ENCODE data around the gene HOXA13. TPM values are rescaled to one million over a fixed set of nuclear protein-coding genes. Genes with fewer than 3 reads are reported as not detected.

The HOXA13 gene
- total RNA-seq, 2 donors from 2014 or later = not detected

DNA sequence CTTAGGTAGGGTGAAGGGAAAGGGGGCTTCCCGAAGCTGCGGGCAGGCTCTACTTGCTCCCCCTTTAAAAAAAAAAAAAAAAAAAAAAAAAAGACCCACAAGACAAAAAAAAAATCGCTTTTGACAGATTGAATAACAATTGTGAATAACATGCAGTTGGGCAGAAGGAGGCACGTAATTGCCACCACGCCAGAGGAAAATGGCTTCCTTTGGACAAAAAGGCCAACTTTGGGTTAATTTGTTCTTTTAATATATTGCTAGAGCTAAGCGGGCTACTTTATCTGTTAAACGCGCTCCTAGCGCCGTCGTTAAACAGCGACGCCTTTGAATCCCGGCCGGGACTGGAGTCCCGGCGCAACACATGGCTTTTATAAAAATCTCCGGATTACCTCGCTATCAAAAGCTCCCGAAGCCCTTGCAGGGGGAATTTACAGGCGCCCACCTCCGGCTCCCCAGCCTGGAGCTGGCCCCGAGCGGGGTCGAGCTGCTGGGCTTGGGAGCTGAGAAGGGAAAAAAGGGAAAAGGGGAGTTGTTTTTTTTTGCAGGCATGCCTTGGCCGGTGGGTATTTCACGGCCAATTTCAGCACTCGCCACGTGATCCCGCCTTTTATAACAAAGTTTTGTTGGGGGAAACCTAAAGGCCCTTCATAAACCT is 16.1 kb downstream of the HOXA13 start:
- Mint-ChIP-seq H3K27ac (no peak overlapping the region), H3K4me3 (peak overlapping the region; percentile 46), H3K36me3 (ENCODE audit: low read depth) (no peaks in the 10 kb centered on the region), H3K9me3 (peaks cover 4% of the 10 kb centered on the region), H3K27me3 (ENCODE audit: insufficient read depth) (peaks cover 100% of the 10 kb centered on the region), H3K4me1 (peaks cover 26% of the 10 kb centered on the region)
- 2 to 4% methylated on average over 26 to 28 of the region's 30 CpGs for WGBS, 2 experiments (ENCODE audit: insufficient coverage in 1 of 2, insufficient read length in 1 of 2)
- Histone ChIP-seq H3K27me3 (ENCODE audit: control insufficient read depth, insufficient read depth, low read length, poor library complexity, severe bottlenecking) (peaks cover 100% of the 10 kb centered on the region), H3K4me3 (ENCODE audit: low read length) (peak overlapping the region; percentile 77), H3K36me3 (ENCODE audit: control insufficient read depth, insufficient read depth, low read length) (no peaks in the 10 kb centered on the region), H3K9me3 (ENCODE audit: control insufficient read depth, low read length) (no peaks in the 10 kb centered on the region), H3K27ac (ENCODE audit: low read depth, low read length) (no peak overlapping the region), H3K9ac (ENCODE audit: extremely low read depth, low read length, poor library complexity, severe bottlenecking) (no peak overlapping the region), H3K4me1 (ENCODE audit: control insufficient read depth, insufficient read depth, low read length) (peaks cover 12% of the 10 kb centered on the region)
- TF ChIP-seq, protein P1, sequence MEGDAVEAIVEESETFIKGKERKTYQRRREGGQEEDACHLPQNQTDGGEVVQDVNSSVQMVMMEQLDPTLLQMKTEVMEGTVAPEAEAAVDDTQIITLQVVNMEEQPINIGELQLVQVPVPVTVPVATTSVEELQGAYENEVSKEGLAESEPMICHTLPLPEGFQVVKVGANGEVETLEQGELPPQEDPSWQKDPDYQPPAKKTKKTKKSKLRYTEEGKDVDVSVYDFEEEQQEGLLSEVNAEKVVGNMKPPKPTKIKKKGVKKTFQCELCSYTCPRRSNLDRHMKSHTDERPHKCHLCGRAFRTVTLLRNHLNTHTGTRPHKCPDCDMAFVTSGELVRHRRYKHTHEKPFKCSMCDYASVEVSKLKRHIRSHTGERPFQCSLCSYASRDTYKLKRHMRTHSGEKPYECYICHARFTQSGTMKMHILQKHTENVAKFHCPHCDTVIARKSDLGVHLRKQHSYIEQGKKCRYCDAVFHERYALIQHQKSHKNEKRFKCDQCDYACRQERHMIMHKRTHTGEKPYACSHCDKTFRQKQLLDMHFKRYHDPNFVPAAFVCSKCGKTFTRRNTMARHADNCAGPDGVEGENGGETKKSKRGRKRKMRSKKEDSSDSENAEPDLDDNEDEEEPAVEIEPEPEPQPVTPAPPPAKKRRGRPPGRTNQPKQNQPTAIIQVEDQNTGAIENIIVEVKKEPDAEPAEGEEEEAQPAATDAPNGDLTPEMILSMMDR (conservative IDR thresholded peaks at IDR 0.05) = no peak
- peak; percentile 71 for DNase-seq

DNA sequence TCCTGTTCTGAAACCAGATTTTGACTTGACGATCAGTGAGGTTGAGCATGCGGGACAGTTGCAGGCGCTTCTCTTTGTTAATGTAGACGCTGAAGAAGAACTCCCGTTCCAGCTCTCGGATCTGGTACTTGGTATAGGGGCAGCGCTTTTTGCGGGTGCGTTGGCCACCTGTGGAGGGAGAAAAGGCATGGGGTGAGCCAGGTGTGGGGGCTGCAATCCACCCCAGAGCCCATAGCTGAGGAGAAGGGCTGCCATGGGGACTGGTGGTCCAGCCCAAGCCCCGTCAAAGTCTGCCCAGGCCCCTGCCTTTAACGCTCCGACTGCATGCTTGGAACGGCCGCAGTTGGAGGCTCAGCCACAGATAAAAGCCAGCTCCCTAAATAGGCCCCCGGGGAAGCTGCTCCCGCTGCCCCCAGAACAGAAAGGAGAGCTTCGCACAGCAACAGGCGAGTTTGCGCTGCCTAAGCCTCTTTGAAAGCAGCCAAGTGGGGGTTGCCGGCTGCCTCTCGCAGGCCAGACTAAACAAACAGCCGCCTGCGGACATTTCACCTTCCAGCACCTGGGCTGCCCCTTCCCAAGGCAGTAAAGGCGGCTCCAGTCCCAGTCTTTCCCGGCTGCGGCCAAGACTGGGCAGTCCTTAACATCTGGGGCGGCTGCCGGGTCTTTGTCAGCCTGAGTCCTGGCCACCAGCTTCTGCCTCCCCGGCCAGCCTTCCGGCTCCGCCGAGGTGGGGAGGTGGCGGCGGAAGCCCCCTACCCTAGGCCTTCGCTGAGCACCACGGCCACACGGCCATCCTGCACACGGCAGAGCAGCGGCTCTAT is 16.8 kb downstream of the HOXA13 start:
- Histone ChIP-seq H3K27me3 (ENCODE audit: control insufficient read depth, insufficient read depth, low read length, poor library complexity, severe bottlenecking) (peaks cover 100% of the 10 kb centered on the region), H3K4me1 (ENCODE audit: control insufficient read depth, insufficient read depth, low read length) (peaks cover 6% of the 10 kb centered on the region), H3K9me3 (ENCODE audit: control insufficient read depth, low read length) (no peaks in the 10 kb centered on the region), H3K4me3 (ENCODE audit: low read length) (peak overlapping the region; percentile 77), H3K9ac (ENCODE audit: extremely low read depth, low read length, poor library complexity, severe bottlenecking) (no peak overlapping the region), H3K36me3 (ENCODE audit: control insufficient read depth, insufficient read depth, low read length) (no peaks in the 10 kb centered on the region), H3K27ac (ENCODE audit: low read depth, low read length) (no peak overlapping the region)
- Mint-ChIP-seq H3K36me3 (ENCODE audit: low read depth) (no peaks in the 10 kb centered on the region), H3K9me3 (peaks cover 4% of the 10 kb centered on the region), H3K4me1 (peaks cover 19% of the 10 kb centered on the region), H3K4me3 (peak overlapping the region; percentile 46), H3K27ac (no peak overlapping the region), H3K27me3 (ENCODE audit: insufficient read depth) (peaks cover 100% of the 10 kb centered on the region)
- DNase-seq = peak; percentile 89
- TF ChIP-seq, protein P1 (conservative IDR thresholded peaks at IDR 0.05) = no peak
- WGBS, 2 experiments (ENCODE audit: insufficient coverage in 1 of 2, insufficient read length in 1 of 2) = 3 to 17% methylated on average over 12 to 37 of the region's 39 CpGs

DNA sequence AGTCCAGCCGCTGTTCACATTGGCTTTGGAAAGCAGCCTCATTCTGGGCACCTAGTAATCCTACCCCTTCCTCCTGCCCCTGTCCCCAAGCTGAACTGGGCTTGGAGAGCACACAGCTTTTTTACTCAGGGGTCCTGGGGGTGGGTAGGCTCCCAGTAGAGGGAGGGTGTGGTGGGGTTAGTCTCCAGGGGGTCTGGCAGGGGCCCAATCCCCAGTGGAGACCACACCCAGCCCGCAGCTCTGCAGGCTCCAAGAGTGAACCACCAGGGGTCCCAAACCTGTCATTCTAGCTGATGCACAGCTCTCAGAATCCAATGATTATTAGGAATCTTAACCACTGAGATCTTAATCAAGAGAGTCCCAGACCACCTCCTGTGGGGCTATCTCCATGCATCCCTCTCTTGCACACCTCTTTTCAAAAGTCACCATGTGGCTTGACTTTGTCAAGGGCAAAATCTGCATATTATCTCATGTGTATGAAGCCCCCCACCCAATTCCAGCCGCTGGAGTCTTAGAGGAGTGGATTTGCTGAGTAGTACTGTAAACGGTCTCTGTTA is 17.5 kb downstream of the HOXA13 start:
- H3K27ac Mint-ChIP-seq = no peak overlapping the region

More for the DNA sequence above, 17.5 kb downstream of the HOXA13 start:
- Mint-ChIP-seq H3K4me3 (no peak overlapping the region), H3K27me3 (ENCODE audit: insufficient read depth) (peaks cover 100% of the 10 kb centered on the region), H3K36me3 (ENCODE audit: low read depth) (no peaks in the 10 kb centered on the region), H3K4me1 (peaks cover 19% of the 10 kb centered on the region), H3K9me3 (peaks cover 4% of the 10 kb centered on the region)
- 29 to 33% methylated on average over 1 to 4 of the region's 4 CpGs for WGBS, 2 experiments (ENCODE audit: insufficient coverage in 1 of 2, insufficient read length in 1 of 2)
- TF ChIP-seq, protein P1 (conservative IDR thresholded peaks at IDR 0.05) = no peak
- peaks cover 100% of the 10 kb centered on the region for H3K27me3 ChIP-seq (ENCODE audit: control insufficient read depth, insufficient read depth, low read length, poor library complexity, severe bottlenecking)
- no peaks in the 10 kb centered on the region for H3K9me3 ChIP-seq (ENCODE audit: control insufficient read depth, low read length)
- no peak for DNase-seq
- H3K4me1 ChIP-seq (ENCODE audit: control insufficient read depth, insufficient read depth, low read length) = peaks cover 6% of the 10 kb centered on the region
- no peak overlapping the region for H3K27ac ChIP-seq (ENCODE audit: low read depth, low read length)
- H3K9ac ChIP-seq (ENCODE audit: extremely low read depth, low read length, poor library complexity, severe bottlenecking) = no peak overlapping the region
- H3K36me3 ChIP-seq (ENCODE audit: control insufficient read depth, insufficient read depth, low read length) = no peaks in the 10 kb centered on the region
- H3K4me3 ChIP-seq (ENCODE audit: low read length) = no peak overlapping the region

Measured in endodermal cell (in vitro differentiated cells).